DMS79 (cell line): Measurements from ENCODE around the gene RAP1GAP2.
"Not testable (repeated sequence)": the region's sequence is repeated elsewhere in the genome, so short reads cannot be mapped to it uniquely, and the experiment has no call there.

Experiments
- DNase-seq: peaks from one replicate; lab custom pipeline; 2025; lab: John Stamatoyannopoulos, UW

RAP1GAP2 gene

GRCh38 chr17:3025421-3026124 is 229.3 kb downstream of the RAP1GAP2 start:
- DNase-seq: no peak

DNA sequence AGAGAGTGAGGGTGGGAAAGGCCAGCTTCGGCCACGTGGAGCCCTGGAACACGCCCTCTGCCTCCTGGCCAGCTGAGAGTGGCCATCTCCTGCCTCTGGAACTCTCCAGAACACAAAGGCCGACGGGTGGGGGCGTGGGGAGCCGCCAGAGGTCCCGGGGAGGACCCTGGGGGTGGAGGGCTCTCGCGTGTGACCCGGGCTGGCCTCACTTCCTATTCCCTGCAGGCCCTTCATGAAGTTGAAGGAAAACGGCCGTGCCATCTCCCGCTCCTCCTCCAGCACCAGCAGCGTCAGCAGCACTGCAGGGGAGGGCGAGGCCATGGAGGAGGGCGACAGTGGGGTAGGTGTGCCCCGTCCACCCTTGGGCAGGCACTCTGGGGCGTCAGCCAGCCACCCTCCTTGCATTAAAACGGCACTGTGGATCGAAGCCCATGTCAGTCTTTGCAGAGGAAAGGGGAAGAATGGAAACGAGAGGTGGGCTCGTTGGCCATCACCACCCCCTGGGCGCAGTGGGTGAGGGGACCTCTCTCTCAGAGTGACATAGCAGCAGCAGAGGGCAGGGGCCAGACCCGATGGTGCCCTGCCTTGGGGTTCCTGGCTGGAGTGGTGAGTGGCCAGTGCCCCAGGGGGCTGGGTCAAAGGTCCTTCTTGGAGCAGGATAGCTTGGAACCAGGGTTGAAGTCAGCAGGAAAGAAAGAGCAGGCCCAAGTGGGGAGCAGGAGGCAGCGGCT is 230.1 kb downstream of the RAP1GAP2 start:
- DNase-seq: no peak

DNA sequence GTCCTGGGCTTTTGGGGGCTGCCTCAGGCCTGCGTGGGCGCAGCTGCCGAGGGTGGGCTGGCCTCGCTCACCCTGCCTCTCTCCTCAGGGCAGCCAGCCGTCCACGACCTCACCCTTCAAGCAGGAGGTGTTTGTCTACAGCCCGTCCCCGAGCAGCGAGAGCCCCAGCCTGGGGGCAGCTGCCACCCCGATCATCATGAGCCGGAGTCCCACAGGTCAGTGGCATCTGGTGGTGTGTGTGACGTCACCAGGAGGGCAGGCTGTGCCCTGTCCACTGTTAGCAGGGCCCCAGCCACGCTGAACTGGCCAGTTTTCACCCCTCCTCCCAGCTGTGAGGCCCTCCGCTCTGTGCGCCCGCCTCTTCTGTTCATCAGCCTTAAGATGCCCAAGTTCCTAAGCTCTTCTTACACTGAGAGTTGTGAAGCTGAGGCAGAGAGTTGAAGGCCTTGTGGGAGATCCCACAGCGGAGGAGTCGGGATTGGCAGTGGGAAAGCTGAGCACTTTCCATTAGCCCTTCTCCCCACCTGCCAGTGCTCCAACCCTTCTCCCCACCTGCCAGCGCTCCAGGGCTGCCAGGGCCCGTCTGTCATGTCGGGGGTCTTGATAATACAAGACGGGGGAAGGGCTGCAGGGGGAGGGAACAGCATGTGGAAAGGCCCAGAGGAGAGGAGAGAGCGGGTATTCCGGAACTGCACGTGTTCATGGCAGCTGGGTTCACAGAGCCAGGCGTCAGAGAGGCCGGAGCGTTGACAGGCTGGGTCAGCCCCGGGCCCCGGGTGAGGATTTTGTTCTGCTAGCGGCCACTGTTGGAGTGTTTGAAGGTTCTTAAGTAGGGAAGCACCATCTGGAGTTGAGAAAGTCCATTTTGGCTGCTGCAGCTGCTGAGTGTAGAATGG is 230.9 kb downstream of the RAP1GAP2 start:
- DNase-seq: no peak

DNA sequence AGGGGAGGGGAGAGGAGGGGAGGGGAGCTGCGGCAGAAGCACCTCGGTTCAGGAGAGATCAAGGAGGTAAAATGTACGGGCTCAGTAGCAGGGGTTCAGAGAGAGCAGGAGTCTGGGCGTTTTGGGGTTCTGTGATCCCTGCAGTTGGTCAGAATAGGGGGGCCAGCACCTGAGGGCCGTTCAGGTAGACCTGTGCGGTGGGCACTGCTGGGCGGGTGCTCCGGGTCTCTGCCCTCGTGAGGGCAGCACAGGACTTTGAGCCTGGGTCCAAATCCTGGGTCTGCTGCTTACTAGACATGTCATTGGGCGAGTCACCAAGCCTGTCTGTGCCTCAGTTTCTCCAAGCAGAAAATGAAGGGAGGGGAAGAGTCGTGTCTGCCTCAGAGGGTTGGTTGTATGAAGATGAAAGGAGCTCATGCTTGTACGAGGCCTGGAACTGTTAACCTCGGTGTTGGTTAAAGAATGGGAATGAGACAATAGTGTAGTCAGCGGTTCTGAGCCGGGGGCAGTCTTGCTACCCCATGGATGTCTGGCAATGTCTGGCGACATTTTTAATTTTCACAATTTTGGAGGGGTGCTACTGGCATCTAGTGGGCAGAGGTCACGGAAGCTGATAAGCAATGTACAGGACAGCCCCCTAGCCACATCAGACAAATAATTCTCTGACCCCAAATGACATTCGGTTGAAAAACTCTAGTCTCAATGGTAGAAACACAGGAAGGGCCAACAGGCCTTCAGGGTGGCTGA is 231.7 kb downstream of the RAP1GAP2 start:
- no peak for DNase-seq

GRCh38 chr17:3029213-3029913 is 233.1 kb downstream of the RAP1GAP2 start:
- no peak for DNase-seq

- DNase-seq: no peak
Measured at GRCh38 chr17:3030096-3030495, 233.9 kb downstream of the RAP1GAP2 start.

GRCh38 chr17:3030852-3031470 is 234.7 kb downstream of the RAP1GAP2 start:
- DNase-seq: not testable (repeated sequence)

- no peak for DNase-seq
Measured at GRCh38 chr17:3032258-3033247, 236.3 kb downstream of the RAP1GAP2 start.

GRCh38 chr17:3033248-3033640 is 237.0 kb downstream of the RAP1GAP2 start:
- DNase-seq: no peak

DNA sequence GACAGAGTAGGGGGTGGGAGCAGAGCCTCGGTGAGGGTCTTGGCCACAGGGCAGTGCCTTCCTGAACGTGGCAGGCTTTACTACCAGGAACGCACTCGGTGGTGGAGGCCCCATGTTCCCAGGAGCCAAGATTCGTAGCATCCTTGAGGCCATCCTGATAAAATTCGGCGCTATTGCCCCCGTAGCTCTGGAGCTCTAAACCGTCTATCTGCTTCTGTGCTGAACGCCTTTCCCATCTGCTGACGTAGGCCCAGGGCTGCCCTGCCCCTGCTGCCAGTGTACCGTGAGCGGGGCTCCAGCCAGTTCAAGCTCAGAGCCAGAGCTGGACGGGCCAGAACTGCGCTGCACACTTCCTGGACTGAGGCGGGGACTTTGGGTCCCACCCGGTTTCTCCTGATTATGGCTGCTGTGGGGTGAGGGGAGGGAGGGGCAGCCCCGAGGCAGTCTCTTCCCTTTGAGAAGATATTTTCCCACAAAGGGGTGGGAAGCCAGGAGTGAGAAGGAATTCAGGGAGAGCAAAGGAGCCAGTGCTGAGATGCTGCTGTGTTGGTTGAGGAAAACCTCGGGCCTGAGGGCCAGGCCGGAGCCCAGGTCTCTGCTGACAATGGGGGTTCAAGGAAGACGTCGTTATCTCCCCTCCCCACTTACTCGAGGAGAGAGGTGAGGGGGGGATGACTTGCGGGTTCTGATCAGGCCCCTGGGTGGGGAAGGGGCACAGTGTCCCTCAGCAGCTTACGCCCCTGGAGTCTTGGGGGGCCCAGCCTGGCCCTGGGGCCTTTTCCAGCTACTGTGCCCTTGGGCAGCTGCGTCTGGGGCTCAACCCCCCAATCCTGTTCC is 237.7 kb downstream of the RAP1GAP2 start:
- no peak for DNase-seq

- DNase-seq: no peak
Measured at GRCh38 chr17:3034578-3034920, 238.3 kb downstream of the RAP1GAP2 start.

GRCh38 chr17:3035256-3035967 is 239.2 kb downstream of the RAP1GAP2 start:
- DNase-seq: no peak

GRCh38 chr17:3035968-3036280 is 239.7 kb downstream of the RAP1GAP2 start:
- no peak for DNase-seq

- DNase-seq: no peak
Measured at GRCh38 chr17:3036800-3037199, 240.6 kb downstream of the RAP1GAP2 start.

- DNase-seq: no peak
Measured at GRCh38 chr17:3037259-3037658, 241.0 kb downstream of the RAP1GAP2 start.

- DNase-seq: no peak
Measured at GRCh38 chr17:3038941-3039340, 242.7 kb downstream of the RAP1GAP2 start.

DNA sequence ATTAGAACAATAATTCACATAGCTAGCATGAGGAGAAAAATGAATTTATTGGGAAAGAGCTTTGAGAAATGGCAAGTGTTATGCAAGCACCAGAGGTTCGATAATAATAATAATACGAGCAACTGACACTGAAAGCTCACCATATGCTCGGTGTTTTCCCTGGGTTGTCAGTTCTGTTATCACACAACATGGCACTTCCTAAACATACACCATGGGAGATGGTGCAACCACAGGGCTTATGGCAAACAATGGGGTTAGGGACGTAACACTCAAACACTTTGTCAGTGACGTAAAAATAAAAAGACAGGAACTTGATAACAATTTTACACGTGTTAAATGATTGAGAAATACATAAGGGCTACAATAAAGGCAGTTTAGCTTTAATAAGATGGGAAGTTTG is 243.5 kb downstream of the RAP1GAP2 start:
- DNase-seq: no peak

DNA sequence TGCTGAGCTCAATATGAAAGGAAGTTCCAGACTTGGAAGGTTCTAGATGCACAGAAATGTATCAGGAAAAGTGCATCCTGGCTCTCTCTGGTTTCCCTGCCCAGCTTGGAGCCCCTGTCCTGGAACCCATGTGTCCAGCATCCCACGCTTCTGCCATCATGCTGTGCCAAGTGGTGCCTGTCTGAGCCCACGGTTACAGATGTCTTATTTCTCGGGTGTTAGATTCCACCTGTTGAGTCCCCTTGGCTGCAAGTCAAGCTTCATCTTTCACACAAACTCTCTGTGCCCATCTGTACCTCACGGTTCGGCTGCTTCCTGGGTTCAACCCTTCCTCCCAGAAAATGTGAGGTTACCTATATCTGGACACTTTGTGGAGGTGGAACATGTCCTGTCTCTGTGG is 244.6 kb downstream of the RAP1GAP2 start:
- DNase-seq: no peak
